H1 (cell line): ENCODE results near the gene RIPPLY3. TPM values are rescaled to one million over a fixed set of nuclear protein-coding genes. Genes with fewer than 3 reads are reported as not detected.

Source experiments
- KDM4A ChIP-seq: IDR thresholded peaks from one replicate; pipeline ENCODE4 v1.7.1; 2012; ENCODE audit warnings: low read depth, mild to moderate bottlenecking, moderate library complexity, low read length, inconsistent platforms; ENCODE audit not compliant: severe bottlenecking
- RFX5 ChIP-seq: IDR thresholded peaks from 2 replicates; pipeline ENCODE4 v1.6.1; 2011; ENCODE audit warnings: low read depth, low read length, improper control_type of control experiment, borderline replicate concordance
- SIX5 ChIP-seq: IDR thresholded peaks from 2 replicates; pipeline ENCODE4 v1.6.1; 2011; ENCODE audit warnings: mild to moderate bottlenecking, low read depth, low read length
- polyA plus RNA-seq, 7 experiments: library from polyadenylated mRNA; depleted of rRNA in 3 of 7; stranded (reverse) in 5 of 7; unstranded in 2 of 7; fragments of >200 nt in 5 of 7; fragments of 200-250 nt in 2 of 7; gene quantifications; 1 replicate in 5 of 7; 2 replicates in 1 of 7; 4 replicates in 1 of 7; pipeline versions ENCODE4 v1.2.1 to v1.2.3, GENCODE V29; 2011 to 2013; ENCODE audit warnings: missing spikeins in 2 of 7, mixed read lengths in 2 of 7
- total RNA-seq: library from RNA; stranded (reverse); fragmentation: NEBNext Ultra II Directional; extraction: Animal tissue kit (Norgen Biotek cat#: 25700); gene quantifications from 2 replicates; pipeline ENCODE4 v1.2.1, GENCODE V29; 2021

The RIPPLY3 gene
- total and polyA plus RNA-seq, 2 of the 8 experiments (the other 6 are each of a cell fraction or from before 2014, with no cell fraction given): 2.0 to 2.2 TPM

DNA sequence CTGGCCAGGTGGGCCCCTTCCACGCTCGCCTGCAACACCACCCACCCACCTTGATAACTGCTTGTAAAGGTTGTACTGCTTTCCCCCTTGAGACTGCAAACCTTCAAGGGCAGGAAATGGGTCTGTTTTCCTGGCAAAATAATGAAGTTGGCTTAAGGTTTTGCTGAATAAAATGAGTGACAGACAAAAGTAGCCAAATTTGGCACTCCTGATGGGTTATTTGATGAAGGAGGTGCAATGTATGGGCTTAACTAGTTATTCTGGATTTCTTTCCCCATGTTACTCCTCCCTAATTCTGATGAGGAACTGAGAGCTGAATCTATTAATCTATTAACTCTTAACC lies 25.5 kb upstream of the RIPPLY3 start (continued):
- TF ChIP-seq SIX5 (no peak), KDM4A (no peak), RFX5 (no peak)
